Breast epithelium (tissue), 3 donors: Measurements from ENCODE around the gene NRXN3.

Experiments
- CTCF ChIP-seq, 3 donors: fragments of 450-650 bp; IDR thresholded peaks; one replicate each; pipeline ENCODE4 v1.5.1; 2016 to 2017; ENCODE audit warnings: antibody characterized with exemption in 3 of 3, mild to moderate bottlenecking in 3 of 3, moderate library complexity in 3 of 3
- POLR2AphosphoS5 ChIP-seq, 3 donors: sonication (generic); formaldehyde crosslinking; IDR thresholded peaks; one replicate each; pipeline ENCODE4 v1.6.1; 2017; ENCODE audit warnings: antibody characterized with exemption in 3 of 3

DNA sequence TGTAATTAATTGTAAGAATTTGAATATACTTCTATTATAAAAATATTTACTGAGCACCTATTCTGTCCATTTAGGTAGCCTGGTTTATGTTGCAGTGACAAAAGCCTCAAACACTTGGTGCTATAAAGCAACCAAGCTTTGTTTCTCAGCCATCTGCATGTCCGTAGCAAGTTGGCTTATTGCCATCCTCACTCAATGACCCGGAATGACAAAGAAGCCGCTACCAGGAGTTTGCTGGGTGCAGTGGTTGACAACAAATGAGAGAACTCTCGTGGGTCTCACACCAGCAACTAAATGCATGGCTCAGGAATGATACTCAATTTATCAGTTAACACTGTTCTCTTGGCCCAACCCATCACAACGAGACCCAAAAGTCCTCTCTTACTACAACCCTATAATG, 1488.0 kb downstream of the NRXN3 start:
- no peak for TF ChIP-seq CTCF (IDR thresholded peaks at IDR 0.05)
- no peak for TF ChIP-seq POLR2AphosphoS5 (IDR thresholded peaks at IDR 0.05)
